ENCODE results near the gene KLHL35.

DNA sequence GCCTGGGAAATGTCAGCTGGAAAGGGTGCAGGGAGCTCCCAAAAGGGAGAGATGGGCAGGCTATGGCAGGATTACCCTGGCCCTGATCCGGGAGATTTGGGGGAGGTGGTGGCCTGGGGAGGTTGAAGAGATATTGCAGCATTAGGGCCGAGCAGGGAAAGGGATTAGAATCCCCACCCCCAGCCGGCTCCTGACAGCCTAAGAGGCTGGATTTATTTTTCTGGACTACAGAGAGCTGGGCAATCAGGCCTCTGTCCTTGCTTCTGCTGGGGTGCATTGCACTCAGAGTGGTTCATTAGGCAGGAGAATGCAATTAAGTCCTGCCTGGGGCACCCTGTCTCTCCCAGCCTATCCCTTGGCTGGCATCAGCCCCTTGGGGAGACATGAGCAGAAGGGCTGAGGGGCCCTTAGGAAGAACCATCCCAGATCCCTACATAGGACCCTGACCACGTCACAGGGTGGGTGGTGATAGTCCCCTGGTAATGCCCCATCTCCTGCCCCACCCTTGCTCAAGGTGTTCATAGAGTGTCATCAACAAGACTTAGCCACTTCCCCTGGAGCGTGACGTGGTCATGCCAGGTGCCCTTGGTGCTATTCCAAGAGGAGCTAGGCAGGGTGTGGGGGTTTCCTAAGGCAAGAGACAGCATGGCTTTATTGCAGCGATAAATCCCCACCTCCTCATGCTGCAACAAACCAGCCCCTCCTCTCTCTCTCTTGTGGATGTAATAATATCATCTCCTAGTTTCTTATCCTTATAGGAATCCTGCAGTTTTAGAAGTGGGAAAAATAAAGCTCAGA is 38.4 kb upstream of the KLHL35 start:
- TF ChIP-seq POLR2A (IDR thresholded peaks at IDR 0.05) (no peak), POLR2AphosphoS5 (IDR thresholded peaks at IDR 0.05) (no peak)
